Anterior cingulate cortex (tissue), 58 donors: ENCODE measurements around the gene GYPA.
"Not testable (repeated sequence)": the region's sequence is repeated elsewhere in the genome, so short reads cannot be mapped to it uniquely, and the experiment has no call there.

Experiments
- DNase-seq, 58 donors: peaks; one replicate each; lab custom pipeline; 2025; lab: John Stamatoyannopoulos, UW

The GYPA gene

GRCh38 chr4:144130167-144130566 lies 10.4 kb downstream of the GYPA start:
- DNase-seq: not testable (repeated sequence)

- not testable (repeated sequence) for DNase-seq
These were observed 11.1 kb downstream of the GYPA start for GRCh38 chr4:144129336-144129875.

GRCh38 chr4:144128709-144129320 lies 11.7 kb downstream of the GYPA start:
- not testable (repeated sequence) for DNase-seq

GRCh38 chr4:144125109-144125508 lies 15.4 kb downstream of the GYPA start:
- DNase-seq: not testable (repeated sequence)

GRCh38 chr4:144123982-144124635 lies 16.4 kb downstream of the GYPA start:
- not testable (repeated sequence) for DNase-seq

GRCh38 chr4:144123269-144123668 lies 17.2 kb downstream of the GYPA start:
- DNase-seq: not testable (repeated sequence)

GRCh38 chr4:144119752-144120151 lies 20.8 kb downstream of the GYPA start:
- DNase-seq: not testable (repeated sequence)

GRCh38 chr4:144115519-144115918 lies 25.0 kb downstream of the GYPA start:
- no peak for DNase-seq

- DNase-seq: no peak
These were observed 27.0 kb downstream of the GYPA start for GRCh38 chr4:144113546-144113945.

GRCh38 chr4:144104509-144105130 lies 35.9 kb downstream of the GYPA start:
- no peak for DNase-seq

- DNase-seq: not testable (repeated sequence)
These were observed 42.7 kb downstream of the GYPA start for GRCh38 chr4:144097776-144098175.

- not testable (repeated sequence) for DNase-seq
These were observed 46.5 kb downstream of the GYPA start for GRCh38 chr4:144093995-144094394.

GRCh38 chr4:144091181-144091580 lies 49.3 kb downstream of the GYPA start:
- DNase-seq: not testable (repeated sequence)

- no peak for DNase-seq
These were observed 49.8 kb downstream of the GYPA start for GRCh38 chr4:144090744-144091143.

GRCh38 chr4:144082053-144082452 lies 58.5 kb downstream of the GYPA start:
- not testable (repeated sequence) for DNase-seq

- DNase-seq: not testable (repeated sequence)
These were observed 60.4 kb downstream of the GYPA start for GRCh38 chr4:144080135-144080534.

- DNase-seq: not testable (repeated sequence)
These were observed 61.8 kb downstream of the GYPA start for GRCh38 chr4:144078746-144079145.

GRCh38 chr4:144061556-144061955 lies 79.0 kb downstream of the GYPA start:
- not testable (repeated sequence) for DNase-seq

GRCh38 chr4:144060234-144060859 lies 80.2 kb downstream of the GYPA start:
- not testable (repeated sequence) for DNase-seq
